GM12878 (cell line): ENCODE measurements around the gene TUBB1. TPM values are rescaled to one million over a fixed set of nuclear protein-coding genes. Genes with fewer than 3 reads are reported as not detected.

Source experiments
- ATAC-seq: fragments of 200-7000 bp; cut with Tn5 transposase; 3 replicates; pipeline ENCODE4 v1.9.1; 2020; ENCODE audit warnings: mild to moderate bottlenecking, moderate library complexity
- BruUV-seq: library from RNA; stranded (reverse); fragments of 400-500 nt; replicated peaks from 2 replicates; lab custom pipeline; 2021; lab: Mats Ljungman, UMichigan
- CTCF ChIA-PET: fragments of 300-600 bp; sonication (Branson Sonifier 250); formaldehyde crosslinking; extraction: SDS; loops from one replicate; lab custom pipeline; 2021; ENCODE audit warnings: inconsistent platforms; lab: Yijun Ruan, JAX
- POLR2A ChIA-PET: fragments of 350-600 bp; formaldehyde crosslinking; extraction: SDS; loops from one replicate; lab custom pipeline; 2021; ENCODE audit warnings: inconsistent platforms; lab: Charles Lee
- RAD21 ChIA-PET: fragments of 300-600 bp; sonication (Branson Sonifier 250); formaldehyde crosslinking; loops from one replicate; lab custom pipeline; 2023; ENCODE audit warnings: antibody characterized with exemption; ENCODE audit not compliant: unreplicated experiment; lab: Charles Lee
- SMC1A ChIA-PET: fragments of 300-600 bp; sonication (Branson Sonifier 250); formaldehyde crosslinking; loops from one replicate; lab custom pipeline; 2023; ENCODE audit not compliant: unreplicated experiment, uncharacterized antibody; lab: Charles Lee
- DNase-seq: peaks from one replicate; pipeline ENCODE4 v3.0.0-alpha.2; 2011; ENCODE audit warnings: low read depth, low spot score
- FAIRE-seq: peaks from 3 replicates; lab custom pipeline; 2011; peaks lifted over from hg19 to GRCh38; lab: Jason Lieb, UNC
- H2AFZ ChIP-seq: 2 replicates; pipeline ENCODE4 v1.6.0; 2011; ENCODE audit warnings: low read depth, low read length, control low read depth; ENCODE audit not compliant: control insufficient read depth
- H3K27ac ChIP-seq: 2 replicates; pipeline ENCODE4 v1.5.1; 2011; ENCODE audit warnings: control low read depth; ENCODE audit not compliant: control insufficient read depth, insufficient read depth
- H3K27me3 ChIP-seq, 2 experiments: replicated peaks in 1 of 2; 2 replicates each; pipeline versions ENCODE4 v1.6.0 to v1.6.1; 2011; ENCODE audit warnings: low read length in 1 of 2; ENCODE audit not compliant: control insufficient read depth in 2 of 2, insufficient read depth in 2 of 2
- H3K36me3 ChIP-seq, 2 experiments: 2 replicates each; pipeline ENCODE4 v1.5.1; 2011; ENCODE audit warnings: low read length in 1 of 2; ENCODE audit not compliant: control insufficient read depth in 2 of 2, insufficient read depth in 2 of 2
- H3K4me1 ChIP-seq: 2 replicates; pipeline ENCODE4 v1.6.1; 2011; ENCODE audit warnings: mild to moderate bottlenecking, low read length, moderate library complexity, mixed read lengths; ENCODE audit not compliant: control insufficient read depth, insufficient read depth
- H3K4me2 ChIP-seq: 2 replicates; pipeline ENCODE4 v1.6.0; 2011; ENCODE audit warnings: control low read depth; ENCODE audit not compliant: control insufficient read depth, insufficient read depth
- H3K4me3 ChIP-seq: fragments of 200-600 bp; sonication (generic); 2 replicates; pipeline ENCODE4 v1.5.1; 2016
- H3K79me2 ChIP-seq: 2 replicates; pipeline ENCODE4 v1.6.0; 2011; ENCODE audit warnings: low read length; ENCODE audit not compliant: control insufficient read depth, insufficient read depth
- H3K9ac ChIP-seq: 2 replicates; pipeline ENCODE4 v1.8.0; 2011; ENCODE audit warnings: low read length, control low read depth, mixed read lengths; ENCODE audit not compliant: control insufficient read depth, insufficient read depth
- H3K9me3 ChIP-seq: replicated peaks from 3 replicates; pipeline ENCODE4 v1.5.1; 2011; ENCODE audit warnings: mild to moderate bottlenecking, low read length; ENCODE audit not compliant: control insufficient read depth, insufficient read depth
- H4K20me1 ChIP-seq: 2 replicates; pipeline ENCODE4 v1.6.0; 2011; ENCODE audit not compliant: control insufficient read depth, insufficient read depth
- ATF7 ChIP-seq: fragments of 450-650 bp; IDR thresholded peaks from 2 replicates; pipeline ENCODE4 v1.6.1; 2016; ENCODE audit warnings: low read depth, mild to moderate bottlenecking
- CBX3 ChIP-seq: fragments of 200-600 bp; sonication (generic); IDR thresholded peaks from 2 replicates; pipeline ENCODE4 v1.6.1; 2016; ENCODE audit warnings: low read depth, borderline replicate concordance
- CEBPZ ChIP-seq: fragments of 150-350 bp; IDR thresholded peaks from 2 replicates; pipeline ENCODE4 v1.6.1; 2016; ENCODE audit warnings: low read depth, low read length
- CHD2 ChIP-seq: IDR thresholded peaks from 2 replicates; pipeline ENCODE4 v1.6.1; 2011; ENCODE audit warnings: low read depth, low read length, improper control_type of control experiment, borderline replicate concordance
- CREB1 ChIP-seq: IDR thresholded peaks from 2 replicates; pipeline ENCODE4 v1.6.1; 2012; ENCODE audit warnings: low read depth, mild to moderate bottlenecking, inconsistent platforms
- HCFC1 ChIP-seq: fragments of 150-350 bp; IDR thresholded peaks from 2 replicates; pipeline ENCODE4 v1.6.1; 2014; ENCODE audit warnings: low read length
- IKZF1 ChIP-seq: fragments of 450-650 bp; conservative IDR thresholded peaks from 2 replicates; pipeline ENCODE4 v1.6.1; 2017; ENCODE audit warnings: antibody characterized with exemption, mild to moderate bottlenecking
- POLR2A ChIP-seq: IDR thresholded peaks from 2 replicates; pipeline ENCODE4 v1.6.1; 2011; ENCODE audit warnings: low read depth, mild to moderate bottlenecking, low read length
- YY1 ChIP-seq: IDR thresholded peaks from 2 replicates; pipeline ENCODE4 v1.6.1; 2011; ENCODE audit warnings: low read depth, mild to moderate bottlenecking, low read length
- ZNF384 ChIP-seq: IDR thresholded peaks from 2 replicates; pipeline ENCODE4 v1.6.1; 2012; ENCODE audit warnings: low read depth, mild to moderate bottlenecking, low read length, improper control_type of control experiment, borderline replicate concordance
- WGBS: methylation state at CpG from one replicate; pipeline ENCODE4 v1.1.6; 2016; ENCODE audit warnings: low lambda C conversion rate; ENCODE audit not compliant: insufficient replicate concordance, insufficient coverage; ENCODE audit errors: missing lambda C conversion rate; 5-methylcytosine and 5-hydroxymethylcytosine counted together
- in situ Hi-C: fragments of 300-500 bp; cut with MboI; formaldehyde crosslinking; loops from 9 replicates; pipeline ENCODE4 v1.14.3; 2018; ENCODE audit warnings: mixed read lengths
- intact Hi-C: fragments of 100-400 bp; cut with micrococcal nuclease; formaldehyde crosslinking; loops from one replicate; pipeline ENCODE4 v1.14.2; 2022; ENCODE audit not compliant: unreplicated experiment
- polyA plus RNA-seq, 11 experiments: library from polyadenylated mRNA; depleted of rRNA in 4 of 11; unstranded in 6 of 11; stranded (reverse) in 5 of 11; fragments of >200 nt; fragmentation: Nextera tagmentation in 4 of 11; fragmentation: Illumina TruSeq in 1 of 11; extraction: Ambion mirVana in 4 of 11; extraction: Trizol in 1 of 11; gene quantifications; 1 replicate in 1 of 11; 2 replicates in 10 of 11; pipeline versions ENCODE4 v1.2.1 to v1.2.3, GENCODE V29; 2011 to 2016; ENCODE audit warnings: inconsistent platforms in 2 of 11, missing spikeins in 2 of 11, low read depth in 1 of 11
- total RNA-seq, 4 experiments: library from RNA; depleted of rRNA in 3 of 4; stranded (reverse); fragments of >200 nt in 3 of 4; fragmentation: Illumina TruSeq in 1 of 4; extraction: Trizol in 1 of 4; gene quantifications; 2 replicates each; pipeline versions ENCODE4 v1.2.1 to v1.2.3, GENCODE V29; 2013 to 2021
- TF ChIP-seq, protein P1 (sequence below): IDR thresholded peaks from 2 replicates; pipeline ENCODE4 v1.6.1; 2012; ENCODE audit warnings: low read depth, low read length, improper control_type of control experiment
- TF ChIP-seq, protein P2 (sequence below): fragments of 450-650 bp; formaldehyde crosslinking; IDR thresholded peaks from 2 replicates; pipeline ENCODE4 v1.4.0; 2022; ENCODE audit warnings: mild to moderate bottlenecking, moderate library complexity

Gene TUBB1
- total and polyA plus RNA-seq, 10 of the 15 experiments (the other 5 are each of a cell fraction or from before 2014, with no cell fraction given), result 0.02 to 0.20 (median 0.06) TPM; not detected in 3

- H3K9me3 ChIP-seq, result no peaks in the 10 kb centered on the region
- H3K4me2 ChIP-seq, result no peak overlapping the region
- RAD21 ChIA-PET, result no interaction called here
- ATAC-seq, result no peak
- 81% methylated on average over 8 of the region's 8 CpGs for WGBS
- TF ChIP-seq CBX3 (no peak), CEBPZ (no peak), YY1 (no peak), CREB1 (no peak), POLR2A (no peak), IKZF1 (no peak), HCFC1 (no peak), ZNF384 (no peak), CHD2 (no peak), ATF7 (no peak)
- TF ChIP-seq, protein P1, sequence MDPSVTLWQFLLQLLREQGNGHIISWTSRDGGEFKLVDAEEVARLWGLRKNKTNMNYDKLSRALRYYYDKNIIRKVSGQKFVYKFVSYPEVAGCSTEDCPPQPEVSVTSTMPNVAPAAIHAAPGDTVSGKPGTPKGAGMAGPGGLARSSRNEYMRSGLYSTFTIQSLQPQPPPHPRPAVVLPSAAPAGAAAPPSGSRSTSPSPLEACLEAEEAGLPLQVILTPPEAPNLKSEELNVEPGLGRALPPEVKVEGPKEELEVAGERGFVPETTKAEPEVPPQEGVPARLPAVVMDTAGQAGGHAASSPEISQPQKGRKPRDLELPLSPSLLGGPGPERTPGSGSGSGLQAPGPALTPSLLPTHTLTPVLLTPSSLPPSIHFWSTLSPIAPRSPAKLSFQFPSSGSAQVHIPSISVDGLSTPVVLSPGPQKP, result no peak
- TF ChIP-seq, protein P2, sequence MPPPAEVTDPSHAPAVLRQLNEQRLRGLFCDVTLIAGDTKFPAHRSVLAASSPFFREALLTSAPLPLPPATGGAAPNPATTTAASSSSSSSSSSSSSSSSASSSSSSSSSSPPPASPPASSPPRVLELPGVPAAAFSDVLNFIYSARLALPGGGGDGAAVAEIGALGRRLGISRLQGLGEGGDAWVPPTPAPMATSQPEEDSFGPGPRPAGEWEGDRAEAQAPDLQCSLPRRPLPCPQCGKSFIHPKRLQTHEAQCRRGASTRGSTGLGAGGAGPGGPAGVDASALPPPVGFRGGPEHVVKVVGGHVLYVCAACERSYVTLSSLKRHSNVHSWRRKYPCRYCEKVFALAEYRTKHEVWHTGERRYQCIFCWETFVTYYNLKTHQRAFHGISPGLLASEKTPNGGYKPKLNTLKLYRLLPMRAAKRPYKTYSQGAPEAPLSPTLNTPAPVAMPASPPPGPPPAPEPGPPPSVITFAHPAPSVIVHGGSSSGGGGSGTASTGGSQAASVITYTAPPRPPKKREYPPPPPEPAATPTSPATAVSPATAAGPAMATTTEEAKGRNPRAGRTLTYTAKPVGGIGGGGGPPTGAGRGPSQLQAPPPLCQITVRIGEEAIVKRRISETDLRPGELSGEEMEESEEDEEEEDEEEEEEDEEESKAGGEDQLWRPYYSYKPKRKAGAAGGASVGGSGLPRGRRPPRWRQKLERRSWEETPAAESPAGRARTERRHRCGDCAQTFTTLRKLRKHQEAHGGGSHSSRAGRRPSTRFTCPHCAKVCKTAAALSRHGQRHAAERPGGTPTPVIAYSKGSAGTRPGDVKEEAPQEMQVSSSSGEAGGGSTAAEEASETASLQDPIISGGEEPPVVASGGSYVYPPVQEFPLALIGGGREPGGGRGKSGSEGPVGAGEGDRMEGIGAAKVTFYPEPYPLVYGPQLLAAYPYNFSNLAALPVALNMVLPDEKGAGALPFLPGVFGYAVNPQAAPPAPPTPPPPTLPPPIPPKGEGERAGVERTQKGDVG (CRISPR knock-in tag), result no peak
- DNase-seq, result no peak
- peaks cover 38% of the 10 kb centered on the region for H3K79me2 ChIP-seq
- intact Hi-C loops, result loop anchor here (10.0 kb wide), 2 partner anchors 48 to 332 kb away; partner anchors contain the start of genes ATP5F1E and STX16
- in situ Hi-C loops, result no loop called here
- POLR2A ChIA-PET, result interaction anchor here (1.6 kb wide), 1 partner anchor 80 kb away, joined by 4 read pairs; no protein-coding TSS in a partner anchor
- H3K9ac ChIP-seq, result no peak overlapping the region
- FAIRE-seq, result no peak
- no TSS peak for BruUV-seq
- SMC1A ChIA-PET, result interaction anchor here (0.6 to 1.5 kb wide), 3 partner anchors 9 to 101 kb away, joined by 3 read pairs; no protein-coding TSS in a partner anchor
- no peaks in the 10 kb centered on the region for H4K20me1 ChIP-seq
- H3K27me3 ChIP-seq, result no peaks in the 10 kb centered on the region
- H2AFZ ChIP-seq, result no peak overlapping the region
- H3K4me1 ChIP-seq, result peaks cover 10% of the 10 kb centered on the region
- H3K36me3 ChIP-seq, result peaks cover 26 to 40% of the 10 kb centered on the region in 2 experiments
- CTCF ChIA-PET, result no interaction called here
- H3K4me3 ChIP-seq, result no peak overlapping the region
- H3K27ac ChIP-seq, result no peak overlapping the region
Measured at GRCh38 chr20:58986968-58987517, 32.2 kb upstream of the TUBB1 start.
